Psoas muscle (tissue), 8 donors: ENCODE results near the gene TRDN. TPM values are rescaled to one million over a fixed set of nuclear protein-coding genes. Genes with fewer than 3 reads are reported as not detected.

ENCODE experiments used
- ATAC-seq, 4 donors: fragments of 200-7000 bp; cut with Tn5 transposase; one replicate each; pipeline ENCODE4 v1.9.1; 2020; ENCODE audit warnings: moderate library complexity in 3 of 4, mild to moderate bottlenecking in 2 of 4
- DNase-seq, 2 donors: peaks; one replicate each; pipeline ENCODE4 v3.0.0-alpha.2; 2020
- H3K27ac ChIP-seq: fragments of 200-600 bp; one replicate; pipeline ENCODE4 v1.8.0; 2022
- H3K27me3 ChIP-seq, 3 donors: fragments of 200-600 bp in 1 of 3; one replicate each; pipeline versions ENCODE4 v1.6.1 to v1.8.0; 2013 to 2022; ENCODE audit warnings: low read length in 2 of 3, mild to moderate bottlenecking in 2 of 3, moderate library complexity in 1 of 3; ENCODE audit not compliant: insufficient read depth in 3 of 3
- H3K36me3 ChIP-seq, 2 donors: fragments of 200-600 bp in 1 of 2; one replicate each; pipeline versions ENCODE4 v1.6.1 to v1.8.0; 2013 to 2022; ENCODE audit warnings: low read depth in 1 of 2, mild to moderate bottlenecking in 1 of 2, moderate library complexity in 1 of 2; ENCODE audit not compliant: insufficient read depth in 1 of 2
- H3K4me1 ChIP-seq: fragments of 200-600 bp; one replicate; pipeline ENCODE4 v1.8.0; 2022
- H3K4me3 ChIP-seq: fragments of 200-600 bp; one replicate; pipeline ENCODE4 v1.8.0; 2022; ENCODE audit warnings: mild to moderate bottlenecking
- H3K9me3 ChIP-seq: fragments of 200-600 bp; one replicate; pipeline ENCODE4 v1.8.0; 2022
- WGBS, 3 donors: extraction: QIAGEN DNeasy Blood & Tissue Kit; methylation state at CpG; one replicate each; pipeline versions ENCODE4 v1.1.6 to v1.1.7; 2013; 5-methylcytosine and 5-hydroxymethylcytosine counted together
- intact Hi-C, 2 donors: fragments of 100-400 bp; cut with DNase I; formaldehyde crosslinking; loops; one replicate each; pipeline versions ENCODE4 v1.11.0 to v1.14.2; 2022
- polyA plus RNA-seq, 3 donors: library from polyadenylated mRNA; stranded (reverse); fragments of 200-250 nt; gene quantifications; one replicate each; pipeline ENCODE4 v1.2.3, GENCODE V29; 2013
- total RNA-seq, 4 donors: library from RNA; stranded (reverse); fragmentation: NEBNext Ultra II Directional in 2 of 4; extraction: Animal tissue kit (Norgen Biotek cat#: 25700) in 2 of 4; gene quantifications; one replicate each; pipeline versions ENCODE4 v1.2.1 to v1.2.4, GENCODE V29; 2021 to 2023
- TF ChIP-seq, protein P1 (sequence below): fragments of 200-600 bp; IDR thresholded peaks from one replicate; pipeline ENCODE4 v1.8.0; 2022; ENCODE audit warnings: antibody characterized with exemption
- donor health status: healthy with polysubstance abuse.
- donor health status: DM: no; HTN: no; CAD: no; lungs with moderate emphysema.
- donor health status: Bipolar disorder and iron deficiency.
- donor health status: healthy.
- donor health status: DM: yes; HTN: yes; CAD: no.
- donor health status: DM: no; HTN: no; CAD: no.
- donor health status: DM: no; HTN: no; CAD: no.
- donor health status: DM: yes; HTN: yes; CAD: no.

TRDN gene
- total and polyA plus RNA-seq, 7 donors, result 79.7 to 1,361 (median 399) TPM

DNA sequence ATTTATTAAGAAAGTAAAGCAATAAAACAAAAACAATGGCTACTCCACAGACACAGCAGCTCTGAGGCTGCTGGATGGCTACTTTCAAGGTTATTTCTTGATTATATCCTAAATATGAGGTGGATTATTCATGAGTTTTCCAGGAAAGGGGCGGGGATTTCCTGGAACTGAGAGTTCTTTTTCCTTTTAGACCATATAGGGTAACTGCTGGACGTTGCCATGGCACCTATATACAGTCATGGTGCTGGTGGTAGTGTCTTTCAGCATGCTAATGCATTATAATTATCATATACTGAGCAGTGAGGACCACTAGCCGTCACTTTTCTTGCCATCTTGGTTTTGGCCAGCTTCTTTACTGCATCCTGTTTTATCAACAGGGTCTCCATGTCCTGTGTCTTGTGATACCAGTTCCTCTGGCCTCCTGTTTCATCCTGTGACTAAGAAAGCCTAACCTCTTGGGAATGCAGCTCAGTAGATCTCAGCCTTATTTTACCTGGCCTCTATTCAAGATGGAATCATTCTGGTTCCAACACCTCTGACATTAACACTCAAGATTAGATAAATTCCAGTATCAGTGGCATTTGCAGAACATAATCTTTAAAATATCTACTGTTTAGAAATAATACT is 32.3 kb upstream of the TRDN start:
- H3K9me3 ChIP-seq, result no peaks in the 10 kb centered on the region
- DNase-seq (no peak), ATAC-seq (peak in 1 of 4 donors; percentile 55)

GRCh38 chr6:123668063-123668462 is 31.3 kb upstream of the TRDN start:
- intact Hi-C loops, result no loop called here
- no peak for ATAC-seq
- DNase-seq, result no peak
- H3K4me1 ChIP-seq, result peaks cover 7% of the 10 kb centered on the region
- no peaks in the 10 kb centered on the region for H3K27me3 ChIP-seq
- 90 to 97% (median 94%) methylated on average over 6 of the region's 6 CpGs for WGBS, 3 donors
- H3K27ac ChIP-seq, result no peak overlapping the region
- no peaks in the 10 kb centered on the region for H3K9me3 ChIP-seq
- TF ChIP-seq, protein P1, sequence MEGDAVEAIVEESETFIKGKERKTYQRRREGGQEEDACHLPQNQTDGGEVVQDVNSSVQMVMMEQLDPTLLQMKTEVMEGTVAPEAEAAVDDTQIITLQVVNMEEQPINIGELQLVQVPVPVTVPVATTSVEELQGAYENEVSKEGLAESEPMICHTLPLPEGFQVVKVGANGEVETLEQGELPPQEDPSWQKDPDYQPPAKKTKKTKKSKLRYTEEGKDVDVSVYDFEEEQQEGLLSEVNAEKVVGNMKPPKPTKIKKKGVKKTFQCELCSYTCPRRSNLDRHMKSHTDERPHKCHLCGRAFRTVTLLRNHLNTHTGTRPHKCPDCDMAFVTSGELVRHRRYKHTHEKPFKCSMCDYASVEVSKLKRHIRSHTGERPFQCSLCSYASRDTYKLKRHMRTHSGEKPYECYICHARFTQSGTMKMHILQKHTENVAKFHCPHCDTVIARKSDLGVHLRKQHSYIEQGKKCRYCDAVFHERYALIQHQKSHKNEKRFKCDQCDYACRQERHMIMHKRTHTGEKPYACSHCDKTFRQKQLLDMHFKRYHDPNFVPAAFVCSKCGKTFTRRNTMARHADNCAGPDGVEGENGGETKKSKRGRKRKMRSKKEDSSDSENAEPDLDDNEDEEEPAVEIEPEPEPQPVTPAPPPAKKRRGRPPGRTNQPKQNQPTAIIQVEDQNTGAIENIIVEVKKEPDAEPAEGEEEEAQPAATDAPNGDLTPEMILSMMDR, result no peak
- H3K4me3 ChIP-seq, result no peak overlapping the region
- no peaks in the 10 kb centered on the region for H3K36me3 ChIP-seq

More for the DNA sequence above, 32.3 kb upstream of the TRDN start:
- Histone ChIP-seq H3K36me3 (no peaks in the 10 kb centered on the region), H3K27me3 (no peaks in the 10 kb centered on the region), H3K27ac (no peak overlapping the region), H3K4me1 (no peaks in the 10 kb centered on the region), H3K4me3 (no peak overlapping the region)
- intact Hi-C loops, result no loop called here
- TF ChIP-seq, protein P1, result no peak
- 64 to 80% (median 80%) methylated on average over 3 of the region's 3 CpGs for WGBS, 3 donors

- H3K9me3 ChIP-seq, result no peaks in the 10 kb centered on the region
- peaks cover 28% of the 10 kb centered on the region for H3K4me1 ChIP-seq
- H3K27me3 ChIP-seq, result no peaks in the 10 kb centered on the region
- no peak overlapping the region for H3K4me3 ChIP-seq
- TF ChIP-seq, protein P1, result no peak
- H3K27ac ChIP-seq, result peak overlapping the region; percentile 84
- intact Hi-C loops, result no loop called here
- H3K36me3 ChIP-seq, result no peaks in the 10 kb centered on the region
- ATAC-seq (no peak), DNase-seq (no peak)
These were observed 26.7 kb upstream of the TRDN start for GRCh38 chr6:123663436-123663835.

DNA sequence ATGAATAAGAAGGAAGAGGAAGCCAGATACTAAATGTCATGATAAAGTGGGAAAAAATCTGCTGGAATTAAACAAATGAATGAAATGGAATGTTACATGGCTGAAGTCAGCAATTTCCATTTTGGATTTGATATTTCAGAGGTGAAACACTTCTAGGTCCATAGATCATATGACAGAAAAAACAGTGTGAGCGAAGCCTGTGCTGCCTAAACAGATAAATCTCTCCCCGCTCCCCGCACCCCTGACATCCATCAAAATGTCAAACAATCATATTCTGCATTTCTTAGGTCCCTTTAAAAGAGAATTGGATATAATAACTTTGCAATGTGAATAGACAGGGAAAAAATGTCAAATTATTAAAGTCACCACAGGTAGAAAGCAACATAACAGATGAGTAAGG is 26.0 kb upstream of the TRDN start:
- Histone ChIP-seq H3K27me3 (no peaks in the 10 kb centered on the region), H3K36me3 (no peaks in the 10 kb centered on the region), H3K9me3 (no peaks in the 10 kb centered on the region), H3K4me3 (peak overlapping the region; percentile 33), H3K4me1 (peaks cover 28% of the 10 kb centered on the region), H3K27ac (peak overlapping the region; percentile 84)
- 22 to 48% (median 29%) methylated on average over 3 of the region's 3 CpGs for WGBS, 3 donors
- DNase-seq, result no peak
- TF ChIP-seq, protein P1, result no peak
- ATAC-seq, result peak in 3 of 4 donors; percentile 41 to 56 (median 54)
- intact Hi-C loops, result no loop called here
